ENCODE measurements around the gene YKT6. TPM values are rescaled to one million over a fixed set of nuclear protein-coding genes. Genes with fewer than 3 reads are reported as not detected.

The YKT6 gene
- total and polyA plus RNA-seq, 2 of the 8 experiments (the other 6 are each of a cell fraction or from before 2014, with no cell fraction given), result 75.3 to 103 TPM

DNA sequence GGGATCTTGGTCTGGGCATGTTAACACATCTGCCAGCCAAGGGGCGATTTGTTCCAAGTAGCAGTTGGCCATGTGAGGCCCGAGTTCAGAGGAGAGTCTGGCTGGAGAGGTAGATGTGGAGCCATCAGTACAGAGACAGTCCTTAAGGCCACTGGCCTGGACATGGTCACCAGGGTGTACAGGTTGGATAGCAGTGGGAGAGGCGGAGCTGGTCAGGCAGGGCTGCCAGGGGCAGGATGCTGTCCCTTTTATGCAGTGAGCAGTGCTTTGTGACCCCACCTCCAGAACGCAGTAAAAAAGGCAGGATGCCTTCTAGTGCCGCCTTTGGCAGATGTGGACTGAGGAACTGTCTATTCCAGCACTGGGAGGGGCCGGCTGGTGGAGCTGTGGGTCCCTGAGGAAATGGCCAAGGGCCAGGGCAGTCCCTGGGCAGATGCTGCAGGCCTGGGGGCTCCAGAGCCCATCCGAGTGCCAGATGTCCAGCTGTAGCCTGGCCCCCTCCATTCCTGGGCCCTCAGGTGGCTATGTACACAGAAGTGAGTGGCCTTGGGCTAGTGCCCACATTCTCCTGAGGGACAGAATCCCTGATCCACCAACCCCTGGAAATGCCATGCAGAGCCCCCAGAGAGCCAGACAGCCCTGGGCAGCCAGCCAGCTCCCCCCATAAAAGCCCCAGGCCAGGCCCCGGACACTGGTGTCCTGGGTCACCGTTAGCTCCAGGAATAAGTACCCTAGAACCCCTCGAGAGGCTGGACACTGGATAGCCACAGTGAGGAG lies 42.5 kb upstream of the YKT6 start:
- no peaks in the 10 kb centered on the region for H3K23me2 ChIP-seq (ENCODE audit: low read depth, low read length)
- no peaks in the 10 kb centered on the region for H4K20me1 ChIP-seq (replicated peaks in 1 of 2; ENCODE audit: control insufficient read depth in 1 of 2, insufficient read depth in 2 of 2, low read length in 2 of 2)
- no peaks in the 10 kb centered on the region for H3K79me2 ChIP-seq (ENCODE audit: control insufficient read depth in 1 of 2, insufficient read depth in 2 of 2, low read length in 2 of 2)
- H3K56ac ChIP-seq (replicated peaks; ENCODE audit: insufficient read length, low read depth, low read length), result no peak overlapping the region
- H2BK20ac ChIP-seq (ENCODE audit: low read length), result no peak overlapping the region
- H3K4me2 ChIP-seq (ENCODE audit: insufficient read depth in 1 of 2, low read depth in 2 of 2, low read length in 2 of 2), result no peak overlapping the region
- H3K27me3 ChIP-seq (replicated peaks in 1 of 4; ENCODE audit: control insufficient read depth in 3 of 4, extremely low read depth in 1 of 4, insufficient read depth in 3 of 4, low read length in 3 of 4), result no peaks in the 10 kb centered on the region; a peak in 1 of 7 replicates
- no peak overlapping the region for H4K5ac ChIP-seq (ENCODE audit: insufficient read length, low read depth, low read length)
- no peaks in the 10 kb centered on the region for H3K9me3 ChIP-seq (ENCODE audit: insufficient read depth in 2 of 2, low read depth in 1 of 2, low read length in 1 of 2)
- H4K91ac ChIP-seq (replicated peaks; ENCODE audit: insufficient read length, low read length), result no peak overlapping the region
- no peak for DNase-seq (ENCODE audit: low read depth in 1 of 2, low spot score in 2 of 2)
- H2BK120ac ChIP-seq (replicated peaks; ENCODE audit: low read depth, low read length), result no peak overlapping the region
- no peak overlapping the region for H3K18ac ChIP-seq (ENCODE audit: extremely low read depth, low read length)
- ChIA-PET CTCF (ENCODE audit: partially characterized antibody) (interaction anchor here (0.6 to 2.5 kb wide), 4 partner anchors 10 to 56 kb away, joined by 3 to 8 read pairs (median 4); no protein-coding TSS in a partner anchor), POLR2A (ENCODE audit: partially characterized antibody) (no interaction called here)
- no peak for FAIRE-seq
- no peak overlapping the region for H2AK5ac ChIP-seq (ENCODE audit: low read depth, low read length)
- H3K4me3 ChIP-seq (ENCODE audit: extremely low read depth in 1 of 4, insufficient read depth in 2 of 4, low read depth in 3 of 4, low read length in 4 of 4), result no peak overlapping the region
- no peaks in the 10 kb centered on the region for H3K79me1 ChIP-seq (ENCODE audit: low read depth, low read length)
- no peak overlapping the region for H3K9ac ChIP-seq (replicated peaks in 1 of 4; ENCODE audit: extremely low read depth in 1 of 4, low read depth in 3 of 4, low read length in 3 of 4)
- no peak overlapping the region for H3K23ac ChIP-seq (ENCODE audit: insufficient read length)
- 87% methylated on average over 10 of the region's 10 CpGs; no CpG with 5 or more reads in 1 of the 2 experiments for WGBS, 2 experiments (ENCODE audit: extremely low coverage in 1 of 2, insufficient coverage in 1 of 2, insufficient read length in 1 of 2, insufficient replicate concordance in 2 of 2, low coverage in 1 of 2, low lambda C conversion rate in 2 of 2, missing lambda C conversion rate in 1 of 2)
- H4K8ac ChIP-seq (ENCODE audit: extremely low read depth, insufficient read depth, low read length), result no peak overlapping the region
- H3K4me1 ChIP-seq (replicated peaks in 1 of 4; ENCODE audit: control insufficient read depth in 3 of 4, insufficient read depth in 4 of 4, low read length in 3 of 4), result no peaks in the 10 kb centered on the region
- no peak overlapping the region for H3K27ac ChIP-seq (ENCODE audit: low read depth, low read length)
- no peak overlapping the region for H2AFZ ChIP-seq (ENCODE audit: low read length)
- H2BK12ac ChIP-seq (ENCODE audit: low read depth, low read length), result no peak overlapping the region
- H3K4ac ChIP-seq (replicated peaks; ENCODE audit: insufficient read length, low read depth, low read length), result no peak overlapping the region
- H2BK15ac ChIP-seq (ENCODE audit: low read length), result no peak overlapping the region
- H3K14ac ChIP-seq (ENCODE audit: insufficient read length), result no peak overlapping the region
- no peaks in the 10 kb centered on the region for H3K36me3 ChIP-seq (ENCODE audit: control insufficient read depth in 2 of 4, insufficient read depth in 4 of 4, low read length in 3 of 4)
- no peak overlapping the region for H2BK5ac ChIP-seq (ENCODE audit: low read depth, low read length)
- TF ChIP-seq TAF7 (optimal IDR thresholded peaks at IDR 0.05; ENCODE audit: borderline replicate concordance, low read depth, low read length), result no peak
- no peak for TF ChIP-seq GTF2F1 (IDR thresholded peaks at IDR 0.05; ENCODE audit: borderline replicate concordance, low read depth, low read length)
- TF ChIP-seq, protein P1, sequence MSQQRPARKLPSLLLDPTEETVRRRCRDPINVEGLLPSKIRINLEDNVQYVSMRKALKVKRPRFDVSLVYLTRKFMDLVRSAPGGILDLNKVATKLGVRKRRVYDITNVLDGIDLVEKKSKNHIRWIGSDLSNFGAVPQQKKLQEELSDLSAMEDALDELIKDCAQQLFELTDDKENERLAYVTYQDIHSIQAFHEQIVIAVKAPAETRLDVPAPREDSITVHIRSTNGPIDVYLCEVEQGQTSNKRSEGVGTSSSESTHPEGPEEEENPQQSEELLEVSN (IDR thresholded peaks at IDR 0.05), result no peak
- no peak for TF ChIP-seq SUZ12 (IDR thresholded peaks at IDR 0.05; ENCODE audit: low read length)
- TF ChIP-seq PHF8 (conservative IDR thresholded peaks at IDR 0.05; ENCODE audit: low read depth, low read length), result no peak
- no peak for TF ChIP-seq SIX5 (IDR thresholded peaks at IDR 0.05; ENCODE audit: low read depth, low read length)
- no peak for TF ChIP-seq ZNF274 (IDR thresholded peaks at IDR 0.05; ENCODE audit: borderline replicate concordance, extremely low read depth, low read length)
- TF ChIP-seq YY1 (IDR thresholded peaks at IDR 0.05; ENCODE audit: low read depth, low read length), result no peak
- TF ChIP-seq KDM1A (IDR thresholded peaks at IDR 0.05; ENCODE audit: borderline replicate concordance, low read length), result no peak
- TF ChIP-seq RFX5 (IDR thresholded peaks at IDR 0.05; ENCODE audit: borderline replicate concordance, low read depth, low read length), result no peak
- TF ChIP-seq ASH2L (IDR thresholded peaks at IDR 0.05; ENCODE audit: low read length), result no peak
- no peak for TF ChIP-seq POU5F1 (IDR thresholded peaks at IDR 0.05; ENCODE audit: low read depth, low read length)
- no peak for TF ChIP-seq EZH2 (IDR thresholded peaks at IDR 0.05; ENCODE audit: low read depth, low read length, severe bottlenecking)

All from H1 (cell line).